Neural cell (in vitro differentiated cells): Measurements from ENCODE around the gene TEK. TPM values are rescaled to one million over a fixed set of nuclear protein-coding genes. Genes with fewer than 3 reads are reported as not detected.

ENCODE experiments used
- H2AFZ ChIP-seq: fragments of 200-600, 300-800 bp; sonication (generic), shearing (Covaris generic); 2 replicates; pipeline ENCODE4 v1.6.0; 2014; ENCODE audit warnings: low read depth, mild to moderate bottlenecking, antibody characterized with exemption, low read length, moderate library complexity
- H3F3A ChIP-seq: fragments of 200-600 bp; shearing (Covaris generic); 2 replicates; pipeline ENCODE4 v1.6.1; 2016; ENCODE audit warnings: mild to moderate bottlenecking, moderate library complexity, mixed read lengths, antibody characterized with exemption, low read length; ENCODE audit not compliant: insufficient read depth, poor library complexity, severe bottlenecking
- H3K27ac ChIP-seq: fragments of 200-600, 300-800 bp; sonication (generic), shearing (Covaris generic); 2 replicates; pipeline ENCODE4 v1.5.1; 2014; ENCODE audit warnings: mild to moderate bottlenecking, low read length, moderate library complexity
- H3K27me3 ChIP-seq: fragments of 300-800, 200-600 bp; sonication (generic), shearing (Covaris generic); 2 replicates; pipeline ENCODE4 v1.6.0; 2014; ENCODE audit warnings: mild to moderate bottlenecking, low read depth, low read length, moderate library complexity; ENCODE audit not compliant: insufficient read depth
- H3K36me3 ChIP-seq: fragments of 300-800, 200-600 bp; sonication (generic), shearing (Covaris generic); 2 replicates; pipeline ENCODE4 v1.5.1; 2014; ENCODE audit warnings: mild to moderate bottlenecking, antibody characterized with exemption, low read length, moderate library complexity; ENCODE audit not compliant: insufficient read depth
- H3K4me2 ChIP-seq: fragments of 300-800, 200-600 bp; sonication (generic), shearing (Covaris generic); 2 replicates; pipeline ENCODE4 v1.6.0; 2014; ENCODE audit warnings: mild to moderate bottlenecking, low read length
- H3K4me3 ChIP-seq: fragments of 300-800, 200-600 bp; sonication (generic), shearing (Covaris generic); 2 replicates; pipeline ENCODE4 v1.5.1; 2014; ENCODE audit warnings: mild to moderate bottlenecking, low read length, moderate library complexity
- H3K79me2 ChIP-seq: fragments of 200-600 bp; shearing (Covaris generic); replicated peaks from 2 replicates; pipeline ENCODE4 v1.6.0; 2014; ENCODE audit warnings: mild to moderate bottlenecking, low read length, moderate library complexity; ENCODE audit not compliant: insufficient read depth
- H3K9ac ChIP-seq: fragments of 300-800, 200-600 bp; sonication (generic), shearing (Covaris generic); 2 replicates; pipeline ENCODE4 v1.6.1; 2016; ENCODE audit warnings: mild to moderate bottlenecking, low read length, mixed read lengths
- H3K9me2 ChIP-seq: fragments of 200-600 bp; shearing (Covaris generic); 2 replicates; pipeline ENCODE4 v1.6.1; 2016; ENCODE audit warnings: mild to moderate bottlenecking, low read length, mixed read lengths; ENCODE audit not compliant: insufficient read depth
- H3K9me3 ChIP-seq: fragments of 200-600, 300-800 bp; sonication (generic), shearing (Covaris generic); 2 replicates; pipeline ENCODE4 v1.6.1; 2016; ENCODE audit warnings: mild to moderate bottlenecking, mixed run types, low read length, moderate library complexity, mixed read lengths
- H4K20me1 ChIP-seq: fragments of 200-600 bp; shearing (Covaris generic); 2 replicates; pipeline ENCODE4 v1.6.1; 2016; ENCODE audit warnings: mild to moderate bottlenecking, mixed run types; ENCODE audit not compliant: insufficient read depth
- CTCF ChIP-seq: fragments of 450-650 bp; IDR thresholded peaks from 2 replicates; pipeline ENCODE4 v1.5.1; 2014; ENCODE audit warnings: antibody characterized with exemption, mild to moderate bottlenecking, moderate library complexity; ENCODE audit not compliant: poor library complexity, severe bottlenecking
- EP300 ChIP-seq: fragments of 450-650 bp; conservative IDR thresholded peaks from 2 replicates; pipeline ENCODE4 v1.6.1; 2014; ENCODE audit warnings: antibody characterized with exemption, mild to moderate bottlenecking, moderate library complexity; ENCODE audit not compliant: poor library complexity, severe bottlenecking
- EZH2 ChIP-seq: fragments of 200-600, 300-800 bp; shearing (Covaris generic), sonication (generic); IDR thresholded peaks from 2 replicates; pipeline ENCODE4 v1.6.1; 2014; ENCODE audit warnings: antibody characterized with exemption, low read length, borderline replicate concordance, mild to moderate bottlenecking; ENCODE audit not compliant: insufficient read depth, poor library complexity, severe bottlenecking
- MXI1 ChIP-seq: fragments of 450-650 bp; conservative IDR thresholded peaks from 2 replicates; pipeline ENCODE4 v1.6.1; 2014; ENCODE audit warnings: antibody characterized with exemption, mild to moderate bottlenecking; ENCODE audit not compliant: poor library complexity, severe bottlenecking
- POLR2AphosphoS5 ChIP-seq: IDR thresholded peaks from 2 replicates; pipeline ENCODE4 v1.6.1; 2012
- RAD21 ChIP-seq: fragments of 450-650 bp; conservative IDR thresholded peaks from 2 replicates; pipeline ENCODE4 v1.6.1; 2014; ENCODE audit warnings: antibody characterized with exemption, mild to moderate bottlenecking, moderate library complexity
- REST ChIP-seq: IDR thresholded peaks from 2 replicates; pipeline ENCODE4 v1.6.1; 2012; ENCODE audit warnings: borderline replicate concordance
- SMC3 ChIP-seq: fragments of 450-650 bp; conservative IDR thresholded peaks from 2 replicates; pipeline ENCODE4 v1.6.1; 2014; ENCODE audit warnings: antibody characterized with exemption, mild to moderate bottlenecking, moderate library complexity; ENCODE audit not compliant: poor library complexity
- TAF1 ChIP-seq: IDR thresholded peaks from 2 replicates; pipeline ENCODE4 v1.6.1; 2012; ENCODE audit warnings: low read depth
- polyA plus RNA-seq: library from polyadenylated mRNA; depleted of rRNA; stranded (reverse); fragments of >200 nt; gene quantifications from 2 replicates; pipeline ENCODE4 v1.2.3, GENCODE V29; 2014

TEK gene
- polyA plus RNA-seq, 1 donor from 2014 or later: 0.83 TPM

GRCh38 chr9:27272103-27272502 is 163.1 kb downstream of the TEK start:
- Histone ChIP-seq H3K9ac (no peak overlapping the region), H3K36me3 (no peaks in the 10 kb centered on the region), H4K20me1 (no peaks in the 10 kb centered on the region), H3K27ac (no peak overlapping the region), H3K79me2 (no peaks in the 10 kb centered on the region), H3K27me3 (no peaks in the 10 kb centered on the region), H3K9me3 (no peaks in the 10 kb centered on the region), H3K9me2 (no peaks in the 10 kb centered on the region), H2AFZ (no peak overlapping the region), H3F3A (no peaks in the 10 kb centered on the region), H3K4me2 (no peak overlapping the region), H3K4me3 (no peak overlapping the region)
- no peak for TF ChIP-seq MXI1
- no peak for TF ChIP-seq CTCF
- no peak for TF ChIP-seq REST
- TF ChIP-seq TAF1: no peak
- no peak for TF ChIP-seq RAD21
- TF ChIP-seq SMC3: no peak
- TF ChIP-seq EZH2: no peak
- no peak for TF ChIP-seq POLR2AphosphoS5
- TF ChIP-seq EP300: no peak

- no peaks in the 10 kb centered on the region for H3K9me3 ChIP-seq
- no peaks in the 10 kb centered on the region for H3K79me2 ChIP-seq
- H2AFZ ChIP-seq: no peak overlapping the region
- H3K27me3 ChIP-seq: no peaks in the 10 kb centered on the region
- H3K4me2 ChIP-seq: no peak overlapping the region
- H3K9me2 ChIP-seq: no peaks in the 10 kb centered on the region
- no peaks in the 10 kb centered on the region for H3K36me3 ChIP-seq
- no peak overlapping the region for H3K4me3 ChIP-seq
- H3F3A ChIP-seq: no peaks in the 10 kb centered on the region
- H3K27ac ChIP-seq: no peak overlapping the region
- H3K9ac ChIP-seq: no peak overlapping the region
- H4K20me1 ChIP-seq: no peaks in the 10 kb centered on the region
- TF ChIP-seq REST (no peak), EZH2 (no peak), CTCF (no peak), MXI1 (no peak), RAD21 (no peak), TAF1 (no peak), POLR2AphosphoS5 (no peak), SMC3 (no peak), EP300 (no peak)
These were observed 164.2 kb downstream of the TEK start for GRCh38 chr9:27273186-27273585.
